ENCODE data around the gene COA8.
"Not testable (repeated sequence)": the region's sequence is repeated elsewhere in the genome, so short reads cannot be mapped to it uniquely, and the experiment has no call there.

COA8 gene

GRCh38 chr14:103562429-103563225 lies at the start of gene COA8, which contains the start of gene BAG5:
Gene COA8 (plus strand): TSS chr14:103562960. CDS start chr14:103563002, 42 bp downstream.
Gene BAG5 (minus strand): TSS chr14:103562657. CDS start chr14:103561164, 1,493 bp downstream.
- DNase-seq = peak; percentile 74

- no peak for DNase-seq
These were observed 48.0 kb upstream of the COA8 start for GRCh38 chr14:103514596-103515421.

- DNase-seq = no peak
These were observed 46.2 kb upstream of the COA8 start for GRCh38 chr14:103516426-103517173.

GRCh38 chr14:103517174-103517566 lies 45.6 kb upstream of the COA8 start:
- DNase-seq = no peak

- no peak for DNase-seq
These were observed 44.9 kb upstream of the COA8 start for GRCh38 chr14:103517721-103518421.

GRCh38 chr14:103518422-103519042 lies 44.2 kb upstream of the COA8 start:
- no peak for DNase-seq

GRCh38 chr14:103519043-103519836 lies 43.5 kb upstream of the COA8 start:
- DNase-seq = no peak

GRCh38 chr14:103519837-103520212 lies 42.9 kb upstream of the COA8 start:
- DNase-seq = no peak

- no peak for DNase-seq
These were observed 42.5 kb upstream of the COA8 start for GRCh38 chr14:103520269-103520656.

- no peak for DNase-seq
These were observed 41.9 kb upstream of the COA8 start for GRCh38 chr14:103520657-103521437.

- no peak for DNase-seq
These were observed 41.3 kb upstream of the COA8 start for GRCh38 chr14:103521438-103521950.

GRCh38 chr14:103521951-103522563 lies 40.7 kb upstream of the COA8 start:
- DNase-seq = no peak

GRCh38 chr14:103522649-103523574 lies 39.8 kb upstream of the COA8 start, which contains the start of gene CKB:
Gene CKB (minus strand): TSS chr14:103522830. CDS start chr14:103522493, 337 bp downstream.
- DNase-seq = peak; percentile 22

GRCh38 chr14:103523575-103523954 lies 39.2 kb upstream of the COA8 start:
- no peak for DNase-seq

GRCh38 chr14:103524002-103524935 lies 38.5 kb upstream of the COA8 start:
- no peak for DNase-seq

- not testable (repeated sequence) for DNase-seq
These were observed 37.1 kb upstream of the COA8 start for GRCh38 chr14:103525430-103526246.
